Measurements from ENCODE around the gene NFATC2IP. TPM values are rescaled to one million over a fixed set of nuclear protein-coding genes. Genes with fewer than 3 reads are reported as not detected.

The NFATC2IP gene
- total and polyA plus RNA-seq, 10 of the 15 experiments (the other 5 are each of a cell fraction or from before 2014, with no cell fraction given) = 12.2 to 93.9 (median 46.9) TPM

DNA sequence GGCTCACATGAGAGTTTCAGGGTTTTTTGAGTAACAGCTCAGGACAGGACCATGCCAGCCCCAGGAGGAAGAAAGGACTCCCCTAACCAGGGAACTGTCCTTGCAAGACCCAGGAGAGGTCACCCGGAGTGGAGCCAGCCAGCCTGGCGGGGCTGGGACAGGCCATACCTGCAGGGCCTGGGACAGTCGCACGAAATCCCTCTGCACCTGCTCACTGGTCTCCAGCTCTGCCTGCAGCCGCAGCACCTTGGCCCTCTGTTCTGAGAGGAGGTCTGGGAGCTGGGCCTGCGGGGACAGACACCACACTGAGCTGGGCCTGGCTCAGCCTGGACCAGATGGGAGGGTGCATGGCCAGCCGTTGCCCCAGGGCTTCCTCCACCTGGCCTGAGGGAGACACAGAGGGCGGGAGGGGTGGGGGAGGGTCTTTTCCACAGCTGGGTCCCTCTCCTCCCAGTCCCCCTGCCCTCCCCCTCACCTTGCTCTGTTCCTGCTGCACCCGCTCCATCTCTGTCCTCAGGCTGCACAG lies 45.4 kb upstream of the NFATC2IP start:
- ChIA-PET SMC1A (ENCODE audit: uncharacterized antibody, unreplicated experiment) (no interaction called here), RAD21 (ENCODE audit: unreplicated experiment) (no interaction called here), CTCF (no interaction called here), POLR2A (no interaction called here)
- H4K20me1 ChIP-seq (ENCODE audit: control insufficient read depth, insufficient read depth) = no peaks in the 10 kb centered on the region
- H3K27ac ChIP-seq (ENCODE audit: control insufficient read depth, insufficient read depth) = no peak overlapping the region
- H3K9me3 ChIP-seq (replicated peaks; ENCODE audit: control insufficient read depth, insufficient read depth, low read length) = no peaks in the 10 kb centered on the region
- no peak overlapping the region for H3K4me3 ChIP-seq
- ATAC-seq (no peak), DNase-seq (ENCODE audit: low read depth, low spot score) (no peak), FAIRE-seq (no peak)
- no peak for TF ChIP-seq POU2F2 (IDR thresholded peaks at IDR 0.05; ENCODE audit: borderline replicate concordance, low read depth, low read length)
- TF ChIP-seq ZNF217 (IDR thresholded peaks at IDR 0.05) = no peak
- TF ChIP-seq SMC3 (IDR thresholded peaks at IDR 0.05; ENCODE audit: borderline replicate concordance, low read length) = no peak
- no peak for TF ChIP-seq BCLAF1 (IDR thresholded peaks at IDR 0.05)
- no peak for TF ChIP-seq PKNOX1 (IDR thresholded peaks at IDR 0.05)
- no peak for TF ChIP-seq KAT2A (conservative IDR thresholded peaks at IDR 0.05; ENCODE audit: control insufficient read depth, low read depth, low read length)
- TF ChIP-seq ASH2L (IDR thresholded peaks at IDR 0.05; ENCODE audit: borderline replicate concordance, low read depth) = no peak
- H3K9ac ChIP-seq (ENCODE audit: control insufficient read depth, insufficient read depth, low read length) = no peak overlapping the region
- peaks cover 6 to 8% of the 10 kb centered on the region in 2 experiments; a peak in 3 of 4 replicates for H3K36me3 ChIP-seq (ENCODE audit: control insufficient read depth in 2 of 2, insufficient read depth in 2 of 2, low read length in 1 of 2)
- H2AFZ ChIP-seq (ENCODE audit: control insufficient read depth, low read depth, low read length) = no peak overlapping the region
- no TSS peak for BruUV-seq (replicated peaks)
- intact Hi-C loops (cut with micrococcal nuclease; ENCODE audit: unreplicated experiment) = no loop called here
- peaks cover under 1% of the 10 kb centered on the region; the same call in 1 of the 2 replicates for H3K4me1 ChIP-seq (ENCODE audit: control insufficient read depth, insufficient read depth, low read length)
- H3K79me2 ChIP-seq (ENCODE audit: control insufficient read depth, insufficient read depth, low read length) = no peaks in the 10 kb centered on the region
- WGBS (ENCODE audit: insufficient coverage, insufficient replicate concordance, low lambda C conversion rate, missing lambda C conversion rate) = 99% methylated on average over 7 of the region's 9 CpGs
- in situ Hi-C loops (cut with MboI) = no loop called here
- H3K4me2 ChIP-seq (ENCODE audit: control insufficient read depth, insufficient read depth) = no peak overlapping the region
- H3K27me3 ChIP-seq (replicated peaks in 1 of 2; ENCODE audit: control insufficient read depth in 2 of 2, insufficient read depth in 2 of 2, low read length in 1 of 2) = no peaks in the 10 kb centered on the region
